HepG2 (cell line): Measurements from ENCODE around the gene DNAJB11. TPM values are rescaled to one million over a fixed set of nuclear protein-coding genes. Genes with fewer than 3 reads are reported as not detected.

Experiments
- HNRNPK ChIP-seq: fragments of 200-400 bp; formaldehyde crosslinking; IDR thresholded peaks from 2 replicates; pipeline ENCODE4 v1.6.1; 2018; ENCODE audit warnings: low read length, low read depth, moderate library complexity, mild to moderate bottlenecking; ENCODE audit not compliant: poor library complexity, severe bottlenecking
- HNRNPUL1 ChIP-seq: fragments of 200-400 bp; formaldehyde crosslinking; IDR thresholded peaks from 2 replicates; pipeline ENCODE4 v1.6.1; 2017; ENCODE audit warnings: low read depth, mild to moderate bottlenecking, low read length, moderate library complexity
- ZBTB34 ChIP-seq: sonication (generic); formaldehyde crosslinking; IDR thresholded peaks from 2 replicates; pipeline ENCODE4 v1.8.0; 2022; ENCODE audit warnings: mild to moderate bottlenecking, missing genetic modification reagents
- polyA plus RNA-seq, 8 experiments: library from polyadenylated mRNA; depleted of rRNA in 3 of 8; stranded (reverse) in 7 of 8; unstranded in 1 of 8; fragments of >200 nt; fragmentation: Illumina TruSeq in 4 of 8; extraction: Trizol in 4 of 8; gene quantifications; 2 replicates each; pipeline versions ENCODE4 v1.2.1 to v1.2.3, GENCODE V29; 2011 to 2016; ENCODE audit warnings: low read depth in 4 of 8, missing spikeins in 1 of 8, mixed read lengths in 1 of 8; ENCODE audit not compliant: insufficient read depth in 1 of 8
- total RNA-seq, 5 experiments: library from RNA; depleted of rRNA; stranded (reverse); fragments of >200 nt; fragmentation: Illumina TruSeq; extraction: Trizol; gene quantifications; 2 replicates each; pipeline ENCODE4 v1.2.3, GENCODE V29; 2016; ENCODE audit warnings: low read depth in 1 of 5
- TF ChIP-seq, protein P1 (sequence below), 2 experiments: fragments of 450-650 bp in 1 of 2; sonication (generic) in 1 of 2; formaldehyde crosslinking in 1 of 2; IDR thresholded peaks; 2 replicates each; pipeline versions ENCODE4 v1.6.1 to v1.8.0; 2016 to 2022; ENCODE audit warnings: antibody characterized with exemption in 1 of 2, mild to moderate bottlenecking in 1 of 2, missing genetic modification reagents in 1 of 2
- TF ChIP-seq, protein P2 (sequence below): sonication (generic); formaldehyde crosslinking; IDR thresholded peaks from 2 replicates; pipeline ENCODE4 v1.4.0; 2020; ENCODE audit warnings: mild to moderate bottlenecking, missing genetic modification reagents, borderline replicate concordance

DNAJB11 gene
- total and polyA plus RNA-seq, 2 of the 13 experiments (the other 11 are each of a cell fraction or from before 2014, with no cell fraction given): 41.0 to 132 TPM

DNA sequence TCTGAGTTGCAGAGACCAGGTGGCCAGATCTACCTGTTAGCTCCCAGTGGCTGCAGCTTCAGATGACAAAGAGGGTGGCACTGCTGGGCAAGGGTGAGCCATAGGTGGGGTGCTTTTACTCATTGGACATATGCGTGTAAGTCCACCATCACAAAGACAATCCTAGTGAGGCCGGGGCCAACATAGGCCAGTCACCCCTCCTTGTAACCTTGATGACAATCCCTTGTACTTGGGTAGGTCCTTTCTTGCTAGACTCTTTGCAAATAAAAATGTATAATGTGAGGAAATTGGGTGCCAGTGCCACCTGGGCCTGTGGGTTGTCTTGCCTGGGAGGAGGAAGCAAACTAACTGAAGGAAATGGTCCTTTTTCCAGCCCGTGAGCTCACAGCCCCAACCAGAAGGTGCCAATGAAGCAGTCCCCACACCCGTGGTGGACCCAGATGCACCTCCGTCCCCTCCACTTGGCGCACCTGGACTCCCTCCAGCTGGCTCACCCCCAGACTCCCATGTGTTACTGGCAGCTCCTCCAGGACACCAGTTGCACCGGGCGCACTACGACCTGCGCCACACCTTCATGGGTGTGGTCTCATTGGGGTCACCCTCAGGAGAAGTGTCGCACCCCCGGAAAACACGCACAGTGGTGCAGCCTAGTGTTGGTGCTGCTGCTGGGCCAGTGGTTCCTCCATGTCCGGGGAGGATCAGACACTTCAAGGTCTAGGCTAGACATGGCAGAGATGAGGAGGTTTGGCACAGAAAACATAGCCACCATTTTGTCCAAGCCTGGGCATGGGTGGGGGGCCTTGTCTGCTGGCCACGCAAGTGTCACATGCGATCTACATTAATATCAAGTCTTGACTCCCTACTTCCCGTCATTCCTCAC lies 49.9 kb downstream of the DNAJB11 start (continued):
- TF ChIP-seq, protein P1, sequence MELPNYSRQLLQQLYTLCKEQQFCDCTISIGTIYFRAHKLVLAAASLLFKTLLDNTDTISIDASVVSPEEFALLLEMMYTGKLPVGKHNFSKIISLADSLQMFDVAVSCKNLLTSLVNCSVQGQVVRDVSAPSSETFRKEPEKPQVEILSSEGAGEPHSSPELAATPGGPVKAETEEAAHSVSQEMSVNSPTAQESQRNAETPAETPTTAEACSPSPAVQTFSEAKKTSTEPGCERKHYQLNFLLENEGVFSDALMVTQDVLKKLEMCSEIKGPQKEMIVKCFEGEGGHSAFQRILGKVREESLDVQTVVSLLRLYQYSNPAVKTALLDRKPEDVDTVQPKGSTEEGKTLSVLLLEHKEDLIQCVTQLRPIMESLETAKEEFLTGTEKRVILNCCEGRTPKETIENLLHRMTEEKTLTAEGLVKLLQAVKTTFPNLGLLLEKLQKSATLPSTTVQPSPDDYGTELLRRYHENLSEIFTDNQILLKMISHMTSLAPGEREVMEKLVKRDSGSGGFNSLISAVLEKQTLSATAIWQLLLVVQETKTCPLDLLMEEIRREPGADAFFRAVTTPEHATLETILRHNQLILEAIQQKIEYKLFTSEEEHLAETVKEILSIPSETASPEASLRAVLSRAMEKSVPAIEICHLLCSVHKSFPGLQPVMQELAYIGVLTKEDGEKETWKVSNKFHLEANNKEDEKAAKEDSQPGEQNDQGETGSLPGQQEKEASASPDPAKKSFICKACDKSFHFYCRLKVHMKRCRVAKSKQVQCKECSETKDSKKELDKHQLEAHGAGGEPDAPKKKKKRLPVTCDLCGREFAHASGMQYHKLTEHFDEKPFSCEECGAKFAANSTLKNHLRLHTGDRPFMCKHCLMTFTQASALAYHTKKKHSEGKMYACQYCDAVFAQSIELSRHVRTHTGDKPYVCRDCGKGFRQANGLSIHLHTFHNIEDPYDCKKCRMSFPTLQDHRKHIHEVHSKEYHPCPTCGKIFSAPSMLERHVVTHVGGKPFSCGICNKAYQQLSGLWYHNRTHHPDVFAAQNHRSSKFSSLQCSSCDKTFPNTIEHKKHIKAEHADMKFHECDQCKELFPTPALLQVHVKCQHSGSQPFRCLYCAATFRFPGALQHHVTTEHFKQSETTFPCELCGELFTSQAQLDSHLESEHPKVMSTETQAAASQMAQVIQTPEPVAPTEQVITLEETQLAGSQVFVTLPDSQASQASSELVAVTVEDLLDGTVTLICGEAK (IDR thresholded peaks at IDR 0.05): no peak
- TF ChIP-seq, protein P1 (CRISPR knock-in tag; IDR thresholded peaks at IDR 0.05): peak; percentile 35; the same call in 1 of the 2 replicates
- peak; percentile 91 for TF ChIP-seq ZBTB34 (CRISPR knock-in tag)
- TF ChIP-seq HNRNPK: peak; percentile 40
- 0 out of 2 replicates have a peak, but pooled peaks have one; percentile 25 for TF ChIP-seq HNRNPUL1
- TF ChIP-seq, protein P2, sequence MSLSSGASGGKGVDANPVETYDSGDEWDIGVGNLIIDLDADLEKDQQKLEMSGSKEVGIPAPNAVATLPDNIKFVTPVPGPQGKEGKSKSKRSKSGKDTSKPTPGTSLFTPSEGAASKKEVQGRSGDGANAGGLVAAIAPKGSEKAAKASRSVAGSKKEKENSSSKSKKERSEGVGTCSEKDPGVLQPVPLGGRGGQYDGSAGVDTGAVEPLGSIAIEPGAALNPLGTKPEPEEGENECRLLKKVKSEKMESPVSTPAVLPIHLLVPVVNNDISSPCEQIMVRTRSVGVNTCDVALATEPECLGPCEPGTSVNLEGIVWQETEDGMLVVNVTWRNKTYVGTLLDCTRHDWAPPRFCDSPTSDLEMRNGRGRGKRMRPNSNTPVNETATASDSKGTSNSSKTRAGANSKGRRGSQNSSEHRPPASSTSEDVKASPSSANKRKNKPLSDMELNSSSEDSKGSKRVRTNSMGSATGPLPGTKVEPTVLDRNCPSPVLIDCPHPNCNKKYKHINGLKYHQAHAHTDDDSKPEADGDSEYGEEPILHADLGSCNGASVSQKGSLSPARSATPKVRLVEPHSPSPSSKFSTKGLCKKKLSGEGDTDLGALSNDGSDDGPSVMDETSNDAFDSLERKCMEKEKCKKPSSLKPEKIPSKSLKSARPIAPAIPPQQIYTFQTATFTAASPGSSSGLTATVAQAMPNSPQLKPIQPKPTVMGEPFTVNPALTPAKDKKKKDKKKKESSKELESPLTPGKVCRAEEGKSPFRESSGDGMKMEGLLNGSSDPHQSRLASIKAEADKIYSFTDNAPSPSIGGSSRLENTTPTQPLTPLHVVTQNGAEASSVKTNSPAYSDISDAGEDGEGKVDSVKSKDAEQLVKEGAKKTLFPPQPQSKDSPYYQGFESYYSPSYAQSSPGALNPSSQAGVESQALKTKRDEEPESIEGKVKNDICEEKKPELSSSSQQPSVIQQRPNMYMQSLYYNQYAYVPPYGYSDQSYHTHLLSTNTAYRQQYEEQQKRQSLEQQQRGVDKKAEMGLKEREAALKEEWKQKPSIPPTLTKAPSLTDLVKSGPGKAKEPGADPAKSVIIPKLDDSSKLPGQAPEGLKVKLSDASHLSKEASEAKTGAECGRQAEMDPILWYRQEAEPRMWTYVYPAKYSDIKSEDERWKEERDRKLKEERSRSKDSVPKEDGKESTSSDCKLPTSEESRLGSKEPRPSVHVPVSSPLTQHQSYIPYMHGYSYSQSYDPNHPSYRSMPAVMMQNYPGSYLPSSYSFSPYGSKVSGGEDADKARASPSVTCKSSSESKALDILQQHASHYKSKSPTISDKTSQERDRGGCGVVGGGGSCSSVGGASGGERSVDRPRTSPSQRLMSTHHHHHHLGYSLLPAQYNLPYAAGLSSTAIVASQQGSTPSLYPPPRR (CRISPR knock-in tag): peak; percentile 64
